ENCODE data around the gene SLC35B1. TPM values are rescaled to one million over a fixed set of nuclear protein-coding genes. Genes with fewer than 3 reads are reported as not detected.

SLC35B1 gene
- total RNA-seq, 1 experiment from 2014 or later: 104 TPM

DNA sequence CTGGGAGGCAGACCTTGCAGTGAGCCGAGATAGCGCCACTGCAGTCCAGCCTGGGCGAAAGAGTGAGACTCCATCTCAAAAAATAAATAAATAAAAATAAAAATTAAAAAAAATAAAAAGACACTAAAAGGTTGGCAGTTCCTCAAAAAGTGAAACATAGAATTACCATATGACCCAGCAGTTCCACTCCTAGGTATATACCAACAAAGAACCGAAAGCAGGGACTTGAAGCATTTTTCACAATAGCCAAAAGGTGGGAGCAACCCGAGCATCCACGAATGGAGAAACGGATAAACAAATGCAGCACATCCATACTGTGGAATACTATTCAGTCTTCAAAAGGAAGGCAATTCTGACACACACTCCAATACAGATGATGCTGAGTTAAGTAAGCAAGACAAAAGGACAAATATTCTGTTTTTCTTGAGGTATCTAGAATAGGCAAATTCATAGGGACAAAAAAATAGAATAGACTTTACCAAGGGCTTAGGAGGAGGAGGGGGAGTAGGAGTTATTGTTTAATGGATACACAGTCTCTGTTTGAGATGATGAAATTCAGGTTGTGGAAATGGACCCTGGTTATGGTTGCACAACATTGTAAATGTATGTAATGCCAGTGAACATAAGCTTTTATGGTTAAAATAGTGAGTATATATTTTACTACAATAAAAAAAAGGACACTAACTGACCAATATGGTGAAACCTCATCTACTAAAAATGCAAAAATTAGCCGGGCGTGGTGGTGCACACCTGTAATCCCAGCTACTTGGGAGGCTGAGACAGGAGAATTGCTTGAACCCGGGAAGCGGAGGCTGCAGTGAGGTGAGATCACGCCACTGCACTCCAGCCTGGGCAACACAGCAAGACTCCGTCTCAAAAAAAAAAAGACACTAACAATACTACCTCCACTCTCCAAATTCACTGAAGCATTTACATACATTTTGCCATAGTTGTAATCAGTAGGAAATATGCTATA is 27.0 kb upstream of the SLC35B1 start:
- no peak for DNase-seq (ENCODE audit: low spot score)
- intact Hi-C loops (cut with micrococcal nuclease; ENCODE audit: unreplicated experiment): no loop called here
- Histone ChIP-seq H3K27ac (ENCODE audit: low read depth, low read length, poor library complexity, severe bottlenecking) (no peak overlapping the region), H3K4me1 (ENCODE audit: insufficient read depth, low read length, poor library complexity, severe bottlenecking) (no peaks in the 10 kb centered on the region), H3K9me3 (ENCODE audit: low read depth, low read length, poor library complexity, severe bottlenecking) (no peaks in the 10 kb centered on the region), H3K27me3 (replicated peaks; ENCODE audit: insufficient read depth, low read depth, low read length, poor library complexity) (no peaks in the 10 kb centered on the region), H3K36me3 (ENCODE audit: insufficient read depth, low read length, poor library complexity, severe bottlenecking) (no peaks in the 10 kb centered on the region), H3K4me3 (ENCODE audit: low read depth, low read length, poor library complexity, severe bottlenecking) (no peak overlapping the region)
- no TSS peak for BruUV-seq (replicated peaks)
- POLR2A ChIA-PET (ENCODE audit: low non-redundant PET): no interaction called here
- CTCF ChIA-PET: no interaction called here
- TF ChIP-seq, protein P1, sequence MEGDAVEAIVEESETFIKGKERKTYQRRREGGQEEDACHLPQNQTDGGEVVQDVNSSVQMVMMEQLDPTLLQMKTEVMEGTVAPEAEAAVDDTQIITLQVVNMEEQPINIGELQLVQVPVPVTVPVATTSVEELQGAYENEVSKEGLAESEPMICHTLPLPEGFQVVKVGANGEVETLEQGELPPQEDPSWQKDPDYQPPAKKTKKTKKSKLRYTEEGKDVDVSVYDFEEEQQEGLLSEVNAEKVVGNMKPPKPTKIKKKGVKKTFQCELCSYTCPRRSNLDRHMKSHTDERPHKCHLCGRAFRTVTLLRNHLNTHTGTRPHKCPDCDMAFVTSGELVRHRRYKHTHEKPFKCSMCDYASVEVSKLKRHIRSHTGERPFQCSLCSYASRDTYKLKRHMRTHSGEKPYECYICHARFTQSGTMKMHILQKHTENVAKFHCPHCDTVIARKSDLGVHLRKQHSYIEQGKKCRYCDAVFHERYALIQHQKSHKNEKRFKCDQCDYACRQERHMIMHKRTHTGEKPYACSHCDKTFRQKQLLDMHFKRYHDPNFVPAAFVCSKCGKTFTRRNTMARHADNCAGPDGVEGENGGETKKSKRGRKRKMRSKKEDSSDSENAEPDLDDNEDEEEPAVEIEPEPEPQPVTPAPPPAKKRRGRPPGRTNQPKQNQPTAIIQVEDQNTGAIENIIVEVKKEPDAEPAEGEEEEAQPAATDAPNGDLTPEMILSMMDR (conservative IDR thresholded peaks at IDR 0.05; ENCODE audit: low read depth, low read length): no peak
- TF ChIP-seq EZH2 (IDR thresholded peaks at IDR 0.05; ENCODE audit: borderline replicate concordance, low read depth, low read length, poor library complexity, severe bottlenecking): no peak

DNA sequence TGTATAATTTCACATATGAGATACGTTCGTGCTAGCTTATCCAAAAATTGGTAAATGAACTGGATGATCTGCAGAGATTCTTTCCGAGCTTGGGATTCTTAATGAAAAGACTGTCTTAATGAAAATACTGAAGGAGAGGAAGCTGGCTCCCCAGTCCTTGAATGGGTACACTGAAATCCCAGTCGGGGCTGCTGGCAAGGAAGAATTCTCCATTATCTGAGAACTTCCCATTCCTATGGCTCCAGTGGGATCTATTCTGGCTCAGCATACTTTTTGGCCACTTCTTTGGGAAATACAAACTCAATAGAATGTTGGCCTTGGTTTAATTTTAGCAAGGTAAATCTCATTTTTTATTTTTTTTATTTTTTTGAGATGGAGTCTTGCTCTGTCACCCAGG is 23.7 kb upstream of the SLC35B1 start:
- no peak for DNase-seq (ENCODE audit: low spot score)
- no peaks in the 10 kb centered on the region for H3K9me3 ChIP-seq (ENCODE audit: low read depth, low read length, poor library complexity, severe bottlenecking)
- no peaks in the 10 kb centered on the region for H3K4me1 ChIP-seq (ENCODE audit: insufficient read depth, low read length, poor library complexity, severe bottlenecking)
- CTCF ChIA-PET: no interaction called here
- intact Hi-C loops (cut with micrococcal nuclease; ENCODE audit: unreplicated experiment): no loop called here
- TF ChIP-seq EZH2 (IDR thresholded peaks at IDR 0.05; ENCODE audit: borderline replicate concordance, low read depth, low read length, poor library complexity, severe bottlenecking): no peak
- TF ChIP-seq, protein P1 (conservative IDR thresholded peaks at IDR 0.05; ENCODE audit: low read depth, low read length): no peak
- POLR2A ChIA-PET (ENCODE audit: low non-redundant PET): no interaction called here
- H3K27me3 ChIP-seq (replicated peaks; ENCODE audit: insufficient read depth, low read depth, low read length, poor library complexity): no peaks in the 10 kb centered on the region
- no peaks in the 10 kb centered on the region for H3K36me3 ChIP-seq (ENCODE audit: insufficient read depth, low read length, poor library complexity, severe bottlenecking)
- BruUV-seq (replicated peaks): no TSS peak
- no peak overlapping the region for H3K27ac ChIP-seq (ENCODE audit: low read depth, low read length, poor library complexity, severe bottlenecking)
- H3K4me3 ChIP-seq (ENCODE audit: low read depth, low read length, poor library complexity, severe bottlenecking): no peak overlapping the region

DNA sequence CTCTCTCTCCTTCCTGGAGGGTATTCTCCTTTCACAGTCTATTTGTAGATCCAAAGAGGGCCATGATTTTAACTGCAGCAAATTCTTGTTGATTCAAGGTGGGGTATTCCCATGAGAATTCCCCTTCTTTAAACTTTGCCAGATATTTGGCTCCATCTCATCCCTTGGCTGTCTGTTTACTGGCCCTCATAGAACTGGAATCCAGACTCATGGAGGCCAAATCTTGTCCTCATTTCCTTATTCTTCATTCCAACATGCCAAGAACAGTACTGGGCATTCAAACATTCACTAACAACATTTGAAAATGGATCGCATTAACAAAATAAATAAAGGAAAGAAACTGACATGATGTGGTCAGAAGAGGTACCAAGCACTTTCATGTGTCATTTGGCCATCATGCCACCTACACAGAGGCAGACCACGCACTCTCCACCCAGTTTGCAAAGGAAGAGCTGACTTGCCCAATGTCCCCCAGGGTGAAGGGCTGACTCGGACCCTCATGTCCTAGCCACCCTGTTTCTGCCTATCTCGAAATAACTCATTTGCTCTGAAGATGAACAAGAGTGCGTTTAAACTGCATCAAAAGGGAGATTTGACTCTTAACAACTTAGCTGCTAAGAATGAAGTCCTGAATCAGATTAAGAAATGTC is 23.1 kb upstream of the SLC35B1 start:
- Histone ChIP-seq H3K27ac (ENCODE audit: low read depth, low read length, poor library complexity, severe bottlenecking) (no peak overlapping the region), H3K9me3 (ENCODE audit: low read depth, low read length, poor library complexity, severe bottlenecking) (no peaks in the 10 kb centered on the region), H3K36me3 (ENCODE audit: insufficient read depth, low read length, poor library complexity, severe bottlenecking) (no peaks in the 10 kb centered on the region), H3K4me1 (ENCODE audit: insufficient read depth, low read length, poor library complexity, severe bottlenecking) (no peaks in the 10 kb centered on the region), H3K4me3 (ENCODE audit: low read depth, low read length, poor library complexity, severe bottlenecking) (no peak overlapping the region), H3K27me3 (replicated peaks; ENCODE audit: insufficient read depth, low read depth, low read length, poor library complexity) (no peaks in the 10 kb centered on the region)
- BruUV-seq (replicated peaks): no TSS peak
- intact Hi-C loops (cut with micrococcal nuclease; ENCODE audit: unreplicated experiment): no loop called here
- no peak for DNase-seq (ENCODE audit: low spot score)
- no peak for TF ChIP-seq EZH2 (IDR thresholded peaks at IDR 0.05; ENCODE audit: borderline replicate concordance, low read depth, low read length, poor library complexity, severe bottlenecking)
- TF ChIP-seq, protein P1 (conservative IDR thresholded peaks at IDR 0.05; ENCODE audit: low read depth, low read length): no peak
- ChIA-PET POLR2A (ENCODE audit: low non-redundant PET) (no interaction called here), CTCF (no interaction called here)
